ENCODE results near the gene DIP2B. TPM values are rescaled to one million over a fixed set of nuclear protein-coding genes. Genes with fewer than 3 reads are reported as not detected.
A peak's percentile ranks its signal among the peaks of the same experiment; 100 is the strongest.

The DIP2B gene
- polyA plus RNA-seq, 1 of the 3 experiments (the other 2 are of a cell fraction), result 6.6 TPM

GRCh38 chr12:50567926-50568325 is 63.1 kb downstream of the DIP2B start:
- Histone ChIP-seq H3K79me2 (ENCODE audit: insufficient read depth) (peaks cover 68% of the 10 kb centered on the region), H4K20me1 (ENCODE audit: insufficient read depth) (no peaks in the 10 kb centered on the region; the same call in 1 of the 2 replicates), H3K27me3 (ENCODE audit: insufficient read depth) (no peaks in the 10 kb centered on the region), H3K9me3 (no peaks in the 10 kb centered on the region), H2AFZ (ENCODE audit: low read depth) (no peak overlapping the region), H3K36me3 (replicated peaks in 1 of 2; ENCODE audit: control insufficient read depth in 1 of 2, insufficient read depth in 2 of 2, low read length in 1 of 2) (no peaks in the 10 kb centered on the region), H3K4me2 (no peak overlapping the region), H3K4me3 (ENCODE audit: low read depth in 2 of 2, low read length in 1 of 2) (no peak overlapping the region), H3K4me1 (ENCODE audit: control insufficient read depth in 1 of 2, insufficient read depth in 2 of 2, low read depth in 1 of 2, low read length in 1 of 2) (peaks cover 9 to 24% of the 10 kb centered on the region in 2 experiments), H3K27ac (ENCODE audit: low read depth in 2 of 2, low read length in 1 of 2) (peak overlapping the region in 1 of 2 experiments; percentile 8; a peak in 1 of 4 replicates), H3F3A (replicated peaks; ENCODE audit: insufficient read depth) (peaks cover 5% of the 10 kb centered on the region), H3K9ac (no peak overlapping the region), H3K9me2 (no peaks in the 10 kb centered on the region)
- WGBS (ENCODE audit: low lambda C conversion rate), result 57% methylated on average over 1 of the region's 1 CpG
- ChIA-PET CTCF (interaction anchor here (1.1 to 1.5 kb wide), 3 partner anchors 30 to 63 kb away, joined by 3 read pairs; partner anchors contain the start of gene DIP2B), POLR2A (interaction anchor here (0.9 kb wide), 1 partner anchor 11 kb away, joined by 4 read pairs; no protein-coding TSS in a partner anchor)
- no peak for TF ChIP-seq GABPA (IDR thresholded peaks at IDR 0.05; ENCODE audit: low read depth)
- TF ChIP-seq SMC3 (IDR thresholded peaks at IDR 0.05; ENCODE audit: low read depth, low read length), result no peak
- DNase-seq, result no peak

GRCh38 chr12:50568338-50569091 is 63.7 kb downstream of the DIP2B start:
- H3K9me3 ChIP-seq, result no peaks in the 10 kb centered on the region
- no peak overlapping the region for H2AFZ ChIP-seq (ENCODE audit: low read depth)
- peaks cover 5% of the 10 kb centered on the region for H3F3A ChIP-seq (replicated peaks; ENCODE audit: insufficient read depth)
- ChIA-PET POLR2A (interaction anchor here (0.9 kb wide), 1 partner anchor 11 kb away, joined by 4 read pairs; no protein-coding TSS in a partner anchor), CTCF (interaction anchor here (1.1 to 1.5 kb wide), 3 partner anchors 29 to 63 kb away, joined by 3 read pairs; partner anchors contain the start of gene DIP2B)
- TF ChIP-seq USF1 (IDR thresholded peaks at IDR 0.05; ENCODE audit: borderline replicate concordance, low read depth) (no peak), FOSL2 (IDR thresholded peaks at IDR 0.05; ENCODE audit: borderline replicate concordance, low read depth) (no peak), FOXM1 (IDR thresholded peaks at IDR 0.05; ENCODE audit: low read depth) (no peak), RCOR1 (IDR thresholded peaks at IDR 0.05; ENCODE audit: low read length) (no peak), FOXJ3 (CRISPR knock-in tag; IDR thresholded peaks at IDR 0.05) (no peak), IRF3 (IDR thresholded peaks at IDR 0.05; ENCODE audit: low read depth, low read length) (no peak), YY1 (IDR thresholded peaks at IDR 0.05; ENCODE audit: low read depth) (no peak)
- 85% methylated on average over 4 of the region's 4 CpGs for WGBS (ENCODE audit: low lambda C conversion rate)
- peaks cover 74% of the 10 kb centered on the region for H3K79me2 ChIP-seq (ENCODE audit: insufficient read depth)
- peaks cover 14 to 28% of the 10 kb centered on the region in 2 experiments for H3K4me1 ChIP-seq (ENCODE audit: control insufficient read depth in 1 of 2, insufficient read depth in 2 of 2, low read depth in 1 of 2, low read length in 1 of 2)
- H3K4me3 ChIP-seq (ENCODE audit: low read depth in 2 of 2, low read length in 1 of 2), result no peak overlapping the region
- H3K27me3 ChIP-seq (ENCODE audit: insufficient read depth), result no peaks in the 10 kb centered on the region
- H3K9ac ChIP-seq, result no peak overlapping the region
- no peaks in the 10 kb centered on the region for H3K36me3 ChIP-seq (replicated peaks in 1 of 2; ENCODE audit: control insufficient read depth in 1 of 2, insufficient read depth in 2 of 2, low read length in 1 of 2)
- H3K4me2 ChIP-seq, result no peak overlapping the region
- no peak for DNase-seq
- no peaks in the 10 kb centered on the region; the same call in 1 of the 2 replicates for H4K20me1 ChIP-seq (ENCODE audit: insufficient read depth)
- no peaks in the 10 kb centered on the region for H3K9me2 ChIP-seq
- H3K27ac ChIP-seq (ENCODE audit: low read depth in 2 of 2, low read length in 1 of 2), result peak overlapping the region in 1 of 2 experiments; percentile 8; a peak in 2 of 4 replicates
